Measurements from ENCODE around the gene MAP2K4.

The MAP2K4 gene

DNA sequence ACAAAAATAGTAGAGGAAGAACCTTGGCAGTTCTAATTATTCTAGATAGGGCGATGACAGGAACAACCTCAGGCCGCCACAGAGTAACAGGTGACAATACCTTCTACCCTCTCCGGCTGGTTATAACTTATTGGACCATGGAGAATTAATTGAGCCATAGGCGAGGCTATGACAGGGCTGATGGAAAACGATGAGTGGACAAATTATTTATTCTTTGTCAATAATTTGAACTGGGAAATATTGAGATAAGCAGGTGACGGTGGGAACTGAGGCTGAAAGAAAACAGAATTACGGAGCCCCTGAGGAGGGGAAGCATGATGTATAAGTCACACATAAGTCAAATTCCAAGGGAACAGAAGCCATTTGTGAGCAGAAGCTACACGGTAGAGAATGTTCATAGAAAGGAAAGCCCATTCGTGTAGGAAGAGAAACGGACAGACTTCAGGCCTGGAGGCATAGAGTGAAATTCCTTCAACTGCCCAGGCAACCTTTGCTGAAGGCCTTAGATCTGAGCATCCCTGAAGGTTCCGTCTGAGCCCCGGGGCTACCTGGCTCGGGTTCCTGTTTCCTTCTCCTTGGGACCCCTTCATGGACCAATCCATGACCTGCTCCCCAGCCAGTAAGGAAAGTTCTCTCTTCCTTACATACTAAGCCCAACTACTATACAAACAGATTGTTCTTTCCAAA, 158.1 kb downstream of the MAP2K4 start:
- no peak for DNase-seq

DNA sequence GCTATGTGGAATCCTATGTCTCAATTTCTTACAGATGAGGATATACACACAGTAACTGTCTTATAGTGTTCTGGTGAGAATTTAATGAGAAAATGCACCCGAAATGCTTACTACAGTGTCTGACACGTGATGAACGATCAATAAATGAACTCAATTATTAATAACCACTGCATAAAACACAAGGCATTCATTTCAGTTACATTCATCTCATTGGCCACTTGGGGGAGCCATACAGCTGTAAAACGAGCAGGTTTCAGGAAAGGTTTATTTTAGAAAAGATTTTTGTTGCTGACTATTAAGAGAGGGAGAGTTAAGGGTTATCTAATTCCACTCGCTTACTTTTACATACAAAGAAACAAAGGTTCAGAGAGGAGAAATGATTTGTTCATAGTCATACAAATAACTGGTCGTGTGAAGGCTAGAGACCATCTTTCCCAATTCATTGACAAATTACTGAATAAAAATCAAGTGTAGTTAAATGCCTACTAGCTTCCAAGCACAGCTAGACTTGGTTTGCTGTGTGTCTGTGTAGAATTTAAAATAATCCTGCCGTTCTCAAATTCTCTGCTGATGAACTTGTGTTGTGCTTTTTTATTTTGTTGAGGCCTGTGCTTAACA, 160.1 kb downstream of the MAP2K4 start:
- peak in 1 of 2 experiments; percentile 16 for DNase-seq

DNA sequence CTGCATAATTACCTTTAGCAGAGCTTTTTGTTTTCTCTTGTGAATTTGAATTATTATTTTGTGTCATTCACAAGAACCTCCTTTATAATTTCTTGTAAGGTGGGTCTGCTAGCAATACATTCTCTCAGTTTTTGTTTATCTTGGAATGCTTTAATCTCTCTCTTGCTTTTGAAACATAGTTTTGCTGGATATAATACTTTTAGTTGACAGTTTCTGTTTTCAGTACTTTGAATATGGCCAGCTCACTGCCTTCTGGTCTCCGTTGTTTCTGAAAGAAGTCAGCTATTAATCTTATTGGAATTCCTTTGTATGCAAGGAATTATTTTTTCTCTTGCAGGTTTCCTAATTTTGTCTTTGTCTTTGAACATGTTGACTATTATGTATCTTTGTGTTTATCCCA, 167.0 kb downstream of the MAP2K4 start:
- DNase-seq = no peak

DNA sequence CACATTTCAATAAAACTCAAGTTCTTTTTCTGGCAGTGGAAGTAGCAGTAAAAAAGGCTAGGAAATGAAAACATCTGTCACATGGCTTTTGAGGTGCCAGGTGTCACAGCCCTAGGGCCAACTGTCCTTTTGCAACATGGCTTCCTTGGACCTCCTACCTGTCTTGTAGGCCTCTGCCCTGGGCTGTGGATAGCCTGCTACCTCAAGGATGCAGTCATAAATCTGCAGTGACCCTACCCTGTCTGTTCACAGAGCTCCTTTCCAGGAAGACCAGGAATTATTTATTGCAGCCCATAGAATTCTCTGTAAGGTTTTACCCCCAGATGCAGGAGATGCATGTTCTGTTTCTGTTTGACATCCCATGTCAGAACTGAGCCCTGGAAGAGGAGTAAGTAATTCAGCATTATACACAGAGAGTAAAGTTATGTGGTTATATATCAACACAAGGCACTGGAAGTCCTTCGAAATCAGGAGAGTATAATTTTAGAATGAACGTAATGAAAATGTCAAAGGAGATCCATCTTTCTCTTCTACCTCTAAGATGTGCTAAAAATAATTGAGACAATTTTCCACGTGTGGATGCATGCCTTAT, 172.6 kb downstream of the MAP2K4 start:
- no peak for DNase-seq

All from SW 1271 (cell line).